DMS 273 (cell line): ENCODE measurements around the gene PRPF40B.
A peak's percentile ranks its signal among the peaks of the same experiment; 100 is the strongest.
"Not testable (repeated sequence)": the region's sequence is repeated elsewhere in the genome, so short reads cannot be mapped to it uniquely, and the experiment has no call there.

Experiments used
- DNase-seq: peaks from one replicate; lab custom pipeline; 2025; ENCODE audit not compliant: unreplicated experiment; lab: John Stamatoyannopoulos, UW

The PRPF40B gene

DNA sequence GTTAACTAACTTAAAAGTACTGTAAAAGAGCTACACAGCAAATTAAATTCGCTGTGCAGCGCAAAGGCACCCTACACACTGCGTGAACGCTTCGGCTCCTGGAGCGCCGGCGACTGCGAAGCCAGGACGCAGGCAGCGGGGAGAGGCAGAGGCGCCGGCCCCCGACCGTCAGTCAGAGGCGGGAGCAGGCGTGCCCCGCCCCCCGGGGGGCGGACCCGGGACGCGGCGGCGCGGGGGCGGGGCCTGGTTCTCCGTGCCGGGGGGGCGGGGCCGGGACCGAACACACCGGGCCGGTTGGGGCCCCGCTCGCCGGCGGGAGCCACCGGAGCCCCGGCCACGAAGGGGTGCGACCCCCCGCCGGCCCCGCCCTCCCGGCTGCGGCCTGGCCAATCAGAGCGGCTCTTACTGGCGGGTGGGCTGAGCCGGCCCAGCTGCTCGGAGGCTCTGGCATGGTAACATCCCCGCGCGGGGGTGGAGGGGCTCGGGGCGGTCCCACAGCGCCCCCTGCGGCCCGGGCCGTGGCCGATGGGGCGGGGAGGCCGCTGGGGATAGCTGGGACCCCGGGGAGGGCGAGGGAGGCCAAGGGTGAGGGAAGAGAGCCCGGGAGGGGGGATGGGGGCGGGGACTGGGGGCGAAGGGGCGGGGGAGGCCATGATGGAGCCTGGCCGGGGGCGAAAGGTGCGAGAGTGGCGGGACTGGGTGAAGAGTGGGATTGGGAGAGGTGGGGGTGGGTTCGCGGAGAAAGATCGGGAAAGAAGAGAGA, at the start of gene PRPF40B:
TSS of gene PRPF40B (plus strand) at position 420 of the 763 bp plus-strand sequence. CDS start at position 450, 30 bp downstream.
- DNase-seq: peak; percentile 94

- DNase-seq: no peak
Measured at GRCh38 chr12:49577589-49578315, 45.6 kb upstream of the PRPF40B start.

- no peak for DNase-seq
Measured at GRCh38 chr12:49578471-49579112, 44.8 kb upstream of the PRPF40B start.

GRCh38 chr12:49580572-49581535, 42.5 kb upstream of the PRPF40B start:
- DNase-seq: peak; percentile 85

DNA sequence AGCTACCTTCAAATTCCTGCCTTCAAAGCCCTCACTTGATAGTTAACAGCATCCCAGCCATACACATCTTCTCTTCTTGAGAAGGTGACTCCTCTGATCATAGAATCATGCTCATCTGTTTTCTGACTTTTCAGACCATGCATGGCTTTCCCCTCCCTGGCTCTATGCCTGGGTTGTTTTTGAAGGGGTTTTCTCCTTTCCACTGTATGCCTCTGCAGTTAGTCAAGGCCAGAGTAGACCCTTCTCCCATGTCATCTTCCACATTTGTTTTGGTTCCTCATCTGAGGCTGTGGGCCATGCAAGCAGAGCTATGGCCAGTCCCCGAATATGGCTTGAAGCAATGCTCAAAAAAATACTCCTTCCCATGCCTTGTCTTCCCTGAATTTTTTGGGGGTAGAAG, 41.2 kb upstream of the PRPF40B start:
- no peak for DNase-seq

DNA sequence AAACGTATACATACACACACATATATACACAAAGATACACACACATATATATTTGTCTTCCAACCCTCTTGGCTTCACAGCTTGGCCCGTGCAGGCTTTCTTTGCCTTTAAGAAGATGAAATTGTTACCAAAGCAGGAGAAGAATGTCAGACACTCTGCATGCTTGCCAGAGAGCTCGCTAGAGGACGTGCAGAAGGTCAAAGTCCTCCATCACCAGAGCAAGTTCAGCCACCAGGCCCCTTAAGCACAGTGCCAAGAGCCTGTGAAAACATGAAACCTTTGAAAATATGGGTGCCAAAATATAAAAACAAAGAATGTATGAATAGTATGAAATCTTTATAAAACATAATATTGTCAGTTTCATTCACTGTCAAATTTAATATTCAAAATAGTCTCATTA, 40.5 kb upstream of the PRPF40B start:
- DNase-seq: no peak

- DNase-seq: peak; percentile 16
Measured at GRCh38 chr12:49583366-49584094, 39.8 kb upstream of the PRPF40B start.

- DNase-seq: no peak
Measured at GRCh38 chr12:49584591-49584990, 38.8 kb upstream of the PRPF40B start.

DNA sequence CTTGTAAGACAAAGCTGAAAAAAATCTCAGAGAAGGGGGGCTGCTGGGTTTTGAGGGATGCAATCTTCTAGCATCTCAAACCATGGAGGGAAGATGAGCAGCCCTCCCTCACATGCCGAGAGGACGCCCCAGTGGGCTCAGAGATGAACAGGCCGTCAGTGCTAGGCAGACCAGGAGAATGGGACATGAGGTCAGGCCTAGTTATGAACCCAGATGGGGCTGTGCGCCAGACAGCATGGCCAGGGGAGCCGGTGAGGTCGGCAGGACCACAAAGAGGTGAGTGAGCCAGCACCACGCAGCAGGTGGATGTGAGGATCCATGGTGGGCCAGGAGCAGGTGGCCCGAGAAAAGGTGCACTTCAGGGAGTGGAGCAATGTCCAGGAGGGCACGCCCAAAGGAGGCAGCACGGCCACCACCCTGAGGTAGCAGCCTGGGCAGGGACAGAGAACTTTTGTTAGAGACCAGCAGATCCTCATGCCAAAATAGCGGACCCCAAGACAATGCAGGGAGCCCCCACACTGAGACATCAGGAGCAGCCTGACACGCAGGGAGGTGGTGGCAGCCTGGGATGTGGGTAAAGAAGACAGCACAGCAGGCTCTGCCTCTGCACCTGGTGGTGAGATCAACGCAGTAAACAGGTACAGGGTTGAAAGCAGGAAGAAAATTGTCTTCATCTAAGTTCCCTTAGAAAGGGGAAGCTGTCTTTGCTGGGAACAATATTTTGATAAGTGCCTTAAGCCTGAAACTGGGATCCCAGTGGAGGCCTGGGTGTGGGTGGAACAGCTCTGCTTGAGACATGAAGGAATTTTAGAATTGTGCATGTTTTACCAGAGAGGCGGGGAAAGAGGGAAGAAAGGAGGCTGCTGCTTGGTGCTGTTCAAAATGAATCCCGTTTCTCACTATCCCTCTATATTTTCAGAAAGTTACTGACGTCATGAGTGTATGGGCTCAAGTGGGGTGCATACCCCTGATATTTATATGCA, 37.6 kb upstream of the PRPF40B start:
- DNase-seq: no peak

DNA sequence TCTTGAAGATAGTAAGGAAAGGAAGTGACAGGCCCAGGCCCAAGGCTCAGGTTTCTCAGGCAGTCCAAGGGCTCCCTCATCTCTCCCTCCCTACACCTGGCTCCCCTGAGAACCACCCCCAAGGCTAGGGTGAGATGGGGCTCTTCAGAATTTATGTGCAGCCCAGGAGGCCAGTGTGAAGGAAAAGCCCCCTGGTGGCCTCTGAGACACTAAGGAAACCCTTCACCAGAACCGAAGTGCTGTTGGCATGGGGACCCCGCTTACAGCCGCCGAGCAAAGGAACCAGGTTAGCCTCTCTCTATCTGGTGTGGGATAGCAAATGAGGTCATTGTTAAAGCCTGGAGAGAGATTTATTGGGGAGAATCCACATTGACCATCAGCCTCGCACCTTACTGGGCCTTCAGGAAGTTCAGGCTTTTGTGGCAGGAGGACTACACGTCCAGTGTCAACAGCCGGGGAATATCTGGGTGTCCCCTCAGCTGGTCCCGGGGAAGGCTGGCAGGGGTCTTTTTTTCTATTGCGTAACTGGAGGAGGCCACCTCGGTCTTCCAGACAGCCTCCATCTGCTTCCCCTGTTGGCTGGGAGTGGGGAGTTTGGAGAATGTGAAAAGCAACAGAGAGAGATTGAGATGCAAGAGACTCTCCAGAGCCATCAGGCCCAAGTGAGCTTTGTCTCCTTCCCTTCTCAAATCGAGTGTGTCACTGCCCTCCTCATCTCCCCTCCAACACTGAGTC, 36.0 kb upstream of the PRPF40B start:
- no peak for DNase-seq

DNA sequence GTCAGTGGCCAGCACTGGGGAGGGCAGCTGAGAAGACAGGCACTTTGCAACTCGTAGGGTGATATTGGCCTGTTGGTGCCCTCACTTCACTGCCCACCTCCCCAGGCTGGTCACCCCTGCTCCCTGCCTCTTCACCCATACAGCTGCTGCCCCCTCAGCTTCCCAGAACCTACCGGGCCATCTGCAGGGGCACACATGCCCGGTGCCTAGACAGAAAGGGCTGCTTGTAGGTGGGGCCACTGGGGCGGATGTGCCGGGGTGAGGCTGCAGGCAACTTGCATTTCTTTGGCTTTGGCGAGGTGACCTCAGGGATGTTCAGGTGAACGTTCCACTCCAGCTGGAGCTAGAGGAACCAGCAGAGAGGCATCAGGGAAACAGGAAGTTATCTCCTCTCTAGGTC, 35.1 kb upstream of the PRPF40B start:
- DNase-seq: no peak

DNA sequence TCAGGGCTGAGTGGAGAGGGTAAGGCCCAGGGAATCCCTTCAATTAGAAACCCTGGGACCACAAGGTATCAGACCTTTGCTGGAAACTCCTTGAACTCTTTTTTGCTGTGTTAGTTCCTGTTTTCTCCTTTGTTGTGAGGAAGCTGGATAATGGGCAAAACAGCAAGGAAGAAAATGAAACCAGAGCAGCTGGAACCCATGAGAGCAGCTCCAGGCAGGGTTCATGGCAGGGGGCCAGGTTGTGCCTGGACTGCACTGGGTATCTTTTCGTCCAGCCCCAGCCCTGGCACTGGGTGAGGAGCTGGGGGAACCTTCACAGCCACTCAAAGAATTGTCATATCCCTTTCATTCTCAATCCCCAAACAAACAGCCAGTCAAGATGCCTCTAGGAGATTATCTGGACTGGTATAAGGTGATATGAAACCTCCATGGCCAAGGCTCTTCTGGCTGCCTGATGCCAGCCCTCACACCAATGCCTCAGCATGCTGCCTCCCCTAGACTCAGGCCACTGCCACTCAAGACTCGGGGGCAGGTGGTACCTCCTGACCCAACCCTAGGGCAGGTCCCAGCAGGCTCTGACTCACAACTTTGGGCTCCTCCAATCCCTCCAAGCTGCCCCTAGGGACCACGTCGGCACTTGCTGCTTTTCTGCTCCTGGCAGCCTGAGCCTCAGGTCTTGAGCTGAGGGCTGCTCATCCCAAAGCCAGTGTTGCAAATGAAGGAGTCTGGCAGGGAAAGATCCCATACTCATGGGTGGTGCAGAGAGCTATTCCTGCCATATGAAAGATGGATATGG, 34.4 kb upstream of the PRPF40B start:
- DNase-seq: peak; percentile 23

DNA sequence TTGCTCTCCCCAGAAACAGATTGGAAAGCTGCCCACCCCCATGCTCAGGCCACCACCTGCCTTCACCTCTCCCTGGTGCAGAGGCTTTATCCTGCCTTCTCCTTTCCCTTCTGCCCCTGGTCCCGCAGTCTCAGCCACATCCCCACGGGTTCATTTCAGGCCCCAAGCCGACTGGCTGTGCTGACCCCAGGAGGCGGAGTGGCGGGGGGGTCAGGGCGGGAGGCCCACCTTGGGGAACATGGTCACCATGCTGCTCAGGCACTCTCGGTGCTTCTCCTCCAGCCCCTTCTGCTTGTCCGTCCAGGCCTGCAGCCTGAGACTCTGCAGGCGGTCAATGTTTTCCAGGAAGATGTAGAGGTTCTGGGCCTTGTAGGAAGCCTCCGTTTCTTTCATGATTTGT, 24.8 kb upstream of the PRPF40B start:
- no peak for DNase-seq

DNA sequence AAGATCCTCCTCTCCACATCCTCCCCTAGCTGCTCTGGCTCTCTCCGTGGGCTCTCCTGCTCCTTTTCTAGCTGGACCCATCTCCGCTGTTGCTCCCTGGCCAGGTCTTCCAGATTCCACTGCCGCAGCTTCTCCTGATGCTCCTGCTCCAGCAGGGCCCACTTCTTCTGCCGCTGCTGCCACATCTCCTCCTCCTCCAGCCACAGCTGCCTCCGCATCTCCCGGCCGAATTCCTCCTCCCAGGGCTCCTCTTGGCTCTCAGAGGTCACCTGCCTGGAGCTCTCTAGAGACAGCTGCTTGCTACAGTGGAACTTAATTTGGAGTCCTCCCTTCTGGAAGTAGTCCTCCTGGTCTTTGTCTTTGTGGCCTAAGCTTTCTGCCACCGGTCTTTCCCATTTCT, 23.4 kb upstream of the PRPF40B start:
- DNase-seq: no peak

DNA sequence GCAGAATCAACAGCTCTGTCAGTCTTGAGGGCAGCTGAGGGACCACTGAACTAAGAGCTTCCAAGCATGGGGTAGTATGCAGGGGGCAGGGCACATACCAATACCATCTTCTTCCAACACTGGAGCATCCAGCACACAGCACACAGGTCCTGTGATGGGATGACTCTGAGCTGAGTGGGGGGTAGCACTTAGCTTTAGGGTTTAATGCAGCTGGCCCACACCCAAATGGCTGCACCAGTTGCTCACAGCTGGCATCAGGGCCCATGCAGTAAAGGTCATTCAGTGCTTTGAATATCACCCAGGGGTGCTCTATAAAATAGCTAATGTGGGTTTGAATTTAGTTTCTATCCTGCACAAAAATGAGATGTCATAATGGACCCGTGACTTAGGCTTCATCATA, 19.6 kb upstream of the PRPF40B start:
- no peak for DNase-seq

- no peak for DNase-seq
Measured at GRCh38 chr12:49604856-49605255, 18.5 kb upstream of the PRPF40B start.

DNA sequence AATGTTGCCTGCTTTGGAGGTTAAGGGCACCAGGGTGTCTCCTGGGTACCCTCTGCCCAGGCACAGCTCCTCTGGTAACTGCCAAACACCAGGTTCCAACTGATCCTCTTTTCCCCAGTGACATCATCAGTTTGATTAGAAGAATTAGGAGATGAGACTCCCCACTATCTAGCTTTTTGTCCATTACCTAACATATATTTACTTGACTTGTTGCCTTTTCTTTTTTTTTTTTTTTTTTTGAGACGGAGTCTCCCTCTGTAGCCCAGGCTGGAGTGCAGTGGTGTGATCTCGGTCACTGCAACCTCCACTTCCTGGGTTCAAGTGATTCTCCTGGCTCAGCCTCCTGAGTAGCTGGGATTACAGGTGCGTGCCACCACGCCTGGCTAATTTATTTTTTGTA, 17.8 kb upstream of the PRPF40B start, which contains the start of gene FAM186B:
TSS of gene FAM186B (minus strand) at position 101 of the 400 bp plus-strand sequence. CDS start 162 bp downstream, outside the sequence.
- DNase-seq: not testable (repeated sequence)
